ENCODE data around the gene VSTM2L.

VSTM2L gene

DNA sequence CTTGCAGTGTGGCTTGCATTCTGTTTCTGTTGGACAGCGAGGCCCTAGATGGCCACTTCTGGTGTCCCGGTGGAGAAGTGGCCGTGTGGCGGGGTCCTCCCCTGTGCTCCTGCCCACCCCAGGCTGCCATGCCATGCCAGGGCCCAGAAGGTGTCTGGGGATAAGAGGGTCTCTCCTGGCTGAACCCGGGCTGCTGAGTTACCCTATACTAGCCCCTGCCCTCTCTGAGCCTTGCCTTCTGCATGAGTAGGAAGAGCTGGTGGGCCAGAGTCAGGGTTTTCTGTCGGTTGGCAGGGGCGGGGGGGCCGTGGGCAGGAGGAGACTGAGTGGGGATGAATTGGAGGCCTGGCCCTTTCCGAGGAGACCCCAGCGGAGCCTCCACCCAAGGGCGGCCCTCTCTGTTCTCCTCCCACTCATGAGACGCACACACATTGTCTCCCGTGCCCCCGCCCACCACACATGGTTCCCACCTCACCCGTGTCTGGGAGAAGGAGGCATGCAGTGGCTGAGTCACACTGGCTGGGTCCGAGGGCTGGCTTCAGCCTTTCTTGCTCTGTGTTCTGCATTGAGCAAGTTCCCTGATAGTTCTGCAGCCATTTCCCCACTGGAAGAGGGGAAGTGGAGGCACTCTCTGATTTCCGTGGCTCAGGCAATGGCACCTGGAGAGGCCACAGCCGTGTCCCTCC, 24.6 kb downstream of the VSTM2L start:
- Histone ChIP-seq H3F3A (ENCODE audit: insufficient read depth, low read length) (no peaks in the 10 kb centered on the region), H3K27me3 (ENCODE audit: insufficient read depth, low read length) (0 out of 2 replicates have a peak, but pooled peaks cover 5% of the 10 kb centered on the region), H3K36me3 (ENCODE audit: insufficient read depth, low read length) (no peaks in the 10 kb centered on the region), H3K9me3 (ENCODE audit: low read length) (no peaks in the 10 kb centered on the region), H3K4me3 (ENCODE audit: low read depth, low read length, poor library complexity, severe bottlenecking) (no peak overlapping the region), H3K27ac (ENCODE audit: low read depth, low read length, poor library complexity, severe bottlenecking) (no peak overlapping the region), H3K4me2 (ENCODE audit: low read length) (no peak overlapping the region), H2AFZ (ENCODE audit: low read length) (no peak overlapping the region), H3K79me2 (ENCODE audit: insufficient read depth, low read length) (no peaks in the 10 kb centered on the region), H3K4me1 (ENCODE audit: insufficient read depth, low read length, severe bottlenecking) (no peaks in the 10 kb centered on the region), H3K9me2 (ENCODE audit: low read depth, low read length) (no peaks in the 10 kb centered on the region), H4K20me1 (ENCODE audit: insufficient read depth, low read length) (no peaks in the 10 kb centered on the region), H3K9ac (ENCODE audit: low read length) (no peak overlapping the region)
- TF ChIP-seq, protein P1, sequence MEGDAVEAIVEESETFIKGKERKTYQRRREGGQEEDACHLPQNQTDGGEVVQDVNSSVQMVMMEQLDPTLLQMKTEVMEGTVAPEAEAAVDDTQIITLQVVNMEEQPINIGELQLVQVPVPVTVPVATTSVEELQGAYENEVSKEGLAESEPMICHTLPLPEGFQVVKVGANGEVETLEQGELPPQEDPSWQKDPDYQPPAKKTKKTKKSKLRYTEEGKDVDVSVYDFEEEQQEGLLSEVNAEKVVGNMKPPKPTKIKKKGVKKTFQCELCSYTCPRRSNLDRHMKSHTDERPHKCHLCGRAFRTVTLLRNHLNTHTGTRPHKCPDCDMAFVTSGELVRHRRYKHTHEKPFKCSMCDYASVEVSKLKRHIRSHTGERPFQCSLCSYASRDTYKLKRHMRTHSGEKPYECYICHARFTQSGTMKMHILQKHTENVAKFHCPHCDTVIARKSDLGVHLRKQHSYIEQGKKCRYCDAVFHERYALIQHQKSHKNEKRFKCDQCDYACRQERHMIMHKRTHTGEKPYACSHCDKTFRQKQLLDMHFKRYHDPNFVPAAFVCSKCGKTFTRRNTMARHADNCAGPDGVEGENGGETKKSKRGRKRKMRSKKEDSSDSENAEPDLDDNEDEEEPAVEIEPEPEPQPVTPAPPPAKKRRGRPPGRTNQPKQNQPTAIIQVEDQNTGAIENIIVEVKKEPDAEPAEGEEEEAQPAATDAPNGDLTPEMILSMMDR (IDR thresholded peaks at IDR 0.05; ENCODE audit: low read length): no peak
- TF ChIP-seq EZH2 (IDR thresholded peaks at IDR 0.05; ENCODE audit: borderline replicate concordance, low read length): no peak

DNA sequence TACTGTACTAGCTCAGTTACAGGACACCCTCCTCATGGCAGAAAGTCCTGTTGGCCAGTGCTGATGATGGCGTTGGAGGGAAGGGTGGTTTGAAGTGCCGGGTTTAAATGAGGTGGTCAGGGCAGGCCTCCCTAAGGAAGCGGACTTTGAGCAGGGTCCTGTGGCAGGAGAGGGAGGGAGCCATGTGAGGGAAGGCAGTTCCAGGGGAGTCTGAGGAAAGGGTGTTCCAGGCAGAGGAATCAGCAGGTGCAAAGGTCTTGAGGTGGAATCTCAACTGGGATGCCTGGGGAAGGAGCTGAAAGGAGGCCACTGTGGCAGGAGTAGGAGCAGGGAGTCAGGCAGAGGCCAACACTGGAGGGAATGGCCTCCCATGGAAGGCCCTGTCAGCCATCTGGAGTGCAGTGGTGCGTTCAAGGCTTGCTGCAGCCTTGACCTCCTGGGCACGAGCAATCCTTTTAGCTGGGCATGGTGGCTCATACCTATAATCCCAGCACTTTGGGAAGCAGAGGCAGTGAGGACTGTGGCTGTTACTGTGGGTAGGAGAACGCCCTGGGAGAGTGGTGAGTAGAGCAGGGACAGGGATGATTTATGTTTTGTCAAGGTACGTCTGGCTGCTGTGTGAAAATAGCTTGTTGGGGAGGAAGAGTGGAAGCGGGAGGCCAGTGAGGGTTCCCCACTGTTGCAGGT, 26.2 kb downstream of the VSTM2L start:
- H3K9ac ChIP-seq (ENCODE audit: low read length): no peak overlapping the region
- no peaks in the 10 kb centered on the region for H3K9me2 ChIP-seq (ENCODE audit: low read depth, low read length)
- H3K27me3 ChIP-seq (ENCODE audit: insufficient read depth, low read length): 0 out of 2 replicates have a peak, but pooled peaks cover 6% of the 10 kb centered on the region
- H3K9me3 ChIP-seq (ENCODE audit: low read length): no peaks in the 10 kb centered on the region
- no peak overlapping the region for H2AFZ ChIP-seq (ENCODE audit: low read length)
- no peaks in the 10 kb centered on the region for H3K36me3 ChIP-seq (ENCODE audit: insufficient read depth, low read length)
- no peaks in the 10 kb centered on the region for H3K79me2 ChIP-seq (ENCODE audit: insufficient read depth, low read length)
- no peak overlapping the region for H3K4me3 ChIP-seq (ENCODE audit: low read depth, low read length, poor library complexity, severe bottlenecking)
- H3K4me1 ChIP-seq (ENCODE audit: insufficient read depth, low read length, severe bottlenecking): no peaks in the 10 kb centered on the region
- TF ChIP-seq EZH2 (IDR thresholded peaks at IDR 0.05; ENCODE audit: borderline replicate concordance, low read length): no peak
- TF ChIP-seq, protein P1 (IDR thresholded peaks at IDR 0.05; ENCODE audit: low read length): no peak
- no peaks in the 10 kb centered on the region for H3F3A ChIP-seq (ENCODE audit: insufficient read depth, low read length)
- H4K20me1 ChIP-seq (ENCODE audit: insufficient read depth, low read length): no peaks in the 10 kb centered on the region
- H3K27ac ChIP-seq (ENCODE audit: low read depth, low read length, poor library complexity, severe bottlenecking): no peak overlapping the region
- H3K4me2 ChIP-seq (ENCODE audit: low read length): no peak overlapping the region

DNA sequence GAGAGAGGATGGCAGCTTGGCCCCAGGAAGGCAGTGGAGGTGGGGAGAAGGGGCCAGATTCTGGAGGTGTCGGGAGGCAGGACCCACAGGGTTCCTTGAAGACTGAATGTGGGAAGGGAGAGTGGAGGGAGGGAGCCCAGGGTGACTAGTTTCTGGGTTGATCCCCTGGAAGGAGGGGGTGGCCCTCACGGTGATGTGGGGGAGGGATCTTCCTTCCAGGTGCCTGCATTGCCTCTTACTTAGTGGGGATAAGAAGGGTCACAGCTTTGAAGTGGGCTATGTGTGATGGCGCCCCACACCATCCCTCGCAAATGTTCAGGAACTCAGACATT, 26.7 kb downstream of the VSTM2L start:
- Histone ChIP-seq H3K4me3 (ENCODE audit: low read depth, low read length, poor library complexity, severe bottlenecking) (no peak overlapping the region), H3K9me3 (ENCODE audit: low read length) (no peaks in the 10 kb centered on the region), H3F3A (ENCODE audit: insufficient read depth, low read length) (no peaks in the 10 kb centered on the region), H3K36me3 (ENCODE audit: insufficient read depth, low read length) (no peaks in the 10 kb centered on the region), H3K27ac (ENCODE audit: low read depth, low read length, poor library complexity, severe bottlenecking) (no peak overlapping the region), H4K20me1 (ENCODE audit: insufficient read depth, low read length) (no peaks in the 10 kb centered on the region), H3K79me2 (ENCODE audit: insufficient read depth, low read length) (no peaks in the 10 kb centered on the region), H3K27me3 (ENCODE audit: insufficient read depth, low read length) (0 out of 2 replicates have a peak, but pooled peaks cover 6% of the 10 kb centered on the region), H3K4me1 (ENCODE audit: insufficient read depth, low read length, severe bottlenecking) (no peaks in the 10 kb centered on the region), H3K4me2 (ENCODE audit: low read length) (no peak overlapping the region), H3K9me2 (ENCODE audit: low read depth, low read length) (no peaks in the 10 kb centered on the region), H3K9ac (ENCODE audit: low read length) (no peak overlapping the region), H2AFZ (ENCODE audit: low read length) (no peak overlapping the region)
- TF ChIP-seq, protein P1 (IDR thresholded peaks at IDR 0.05; ENCODE audit: low read length): no peak
- TF ChIP-seq EZH2 (IDR thresholded peaks at IDR 0.05; ENCODE audit: borderline replicate concordance, low read length): no peak

Data from OCI-LY1 (cell line).